Karpas-422 (cell line): Measurements from ENCODE around the gene GRM4. TPM values are rescaled to one million over a fixed set of nuclear protein-coding genes. Genes with fewer than 3 reads are reported as not detected.

Source experiments
- DNase-seq: peaks from one replicate; pipeline ENCODE4 v3.0.0-alpha.2; 2015
- H2AFZ ChIP-seq: fragments of 200-600 bp; sonication (generic); 2 replicates; pipeline ENCODE4 v1.6.1; 2014; ENCODE audit warnings: antibody characterized with exemption, low read length, mixed read lengths
- H3K27ac ChIP-seq: fragments of 200-600 bp; sonication (generic); 2 replicates; pipeline ENCODE4 v1.5.1; 2014; ENCODE audit warnings: mild to moderate bottlenecking, low read length, moderate library complexity
- H3K27me3 ChIP-seq: fragments of 200-600 bp; sonication (generic); 2 replicates; pipeline ENCODE4 v1.6.1; 2014; ENCODE audit warnings: low read length, mixed read lengths
- H3K36me3 ChIP-seq: fragments of 200-600 bp; sonication (generic); 2 replicates; pipeline ENCODE4 v1.6.1; 2014; ENCODE audit warnings: low read length, mixed read lengths; ENCODE audit not compliant: insufficient read depth
- H3K4me1 ChIP-seq: fragments of 200-600 bp; sonication (generic); 2 replicates; pipeline ENCODE4 v1.6.1; 2014; ENCODE audit warnings: mild to moderate bottlenecking, low read length, mixed read lengths
- H3K4me2 ChIP-seq: fragments of 200-600 bp; sonication (generic); 2 replicates; pipeline ENCODE4 v1.6.1; 2014; ENCODE audit warnings: low read length, low read depth, mild to moderate bottlenecking; ENCODE audit not compliant: poor library complexity, severe bottlenecking
- H3K4me3 ChIP-seq: fragments of 200-600 bp; sonication (generic); 2 replicates; pipeline ENCODE4 v1.5.1; 2014; ENCODE audit warnings: mild to moderate bottlenecking, antibody characterized with exemption, low read length, mixed read lengths
- H3K79me2 ChIP-seq: fragments of 200-600 bp; sonication (generic); 2 replicates; pipeline ENCODE4 v1.6.1; 2014; ENCODE audit warnings: mild to moderate bottlenecking, low read length, mixed read lengths
- H3K9ac ChIP-seq: fragments of 200-600 bp; sonication (generic); 2 replicates; pipeline ENCODE4 v1.6.0; 2014; ENCODE audit warnings: low read length
- H3K9me2 ChIP-seq: fragments of 200-600 bp; sonication (generic), shearing (Covaris generic); replicated peaks from 2 replicates; pipeline ENCODE4 v1.6.0; 2014; ENCODE audit warnings: mild to moderate bottlenecking, low read length, moderate library complexity; ENCODE audit not compliant: insufficient read depth
- H3K9me3 ChIP-seq: fragments of 300-700, 200-600 bp; sonication (generic); 2 replicates; pipeline ENCODE4 v1.6.1; 2014; ENCODE audit warnings: low read length, mixed read lengths
- H4K20me1 ChIP-seq: fragments of 200-600 bp; sonication (generic); 2 replicates; pipeline ENCODE4 v1.6.1; 2014; ENCODE audit warnings: mild to moderate bottlenecking, antibody characterized with exemption, low read length, low read depth; ENCODE audit not compliant: insufficient read depth
- total RNA-seq: library from RNA; depleted of rRNA; stranded (reverse); fragments of >200 nt; shearing (Covaris generic); gene quantifications from 2 replicates; pipeline ENCODE4 v1.2.3, GENCODE V29; 2014; ENCODE audit warnings: low replicate concordance

GRM4 gene
- total RNA-seq, 1 experiment from 2014 or later, result not detected

DNA sequence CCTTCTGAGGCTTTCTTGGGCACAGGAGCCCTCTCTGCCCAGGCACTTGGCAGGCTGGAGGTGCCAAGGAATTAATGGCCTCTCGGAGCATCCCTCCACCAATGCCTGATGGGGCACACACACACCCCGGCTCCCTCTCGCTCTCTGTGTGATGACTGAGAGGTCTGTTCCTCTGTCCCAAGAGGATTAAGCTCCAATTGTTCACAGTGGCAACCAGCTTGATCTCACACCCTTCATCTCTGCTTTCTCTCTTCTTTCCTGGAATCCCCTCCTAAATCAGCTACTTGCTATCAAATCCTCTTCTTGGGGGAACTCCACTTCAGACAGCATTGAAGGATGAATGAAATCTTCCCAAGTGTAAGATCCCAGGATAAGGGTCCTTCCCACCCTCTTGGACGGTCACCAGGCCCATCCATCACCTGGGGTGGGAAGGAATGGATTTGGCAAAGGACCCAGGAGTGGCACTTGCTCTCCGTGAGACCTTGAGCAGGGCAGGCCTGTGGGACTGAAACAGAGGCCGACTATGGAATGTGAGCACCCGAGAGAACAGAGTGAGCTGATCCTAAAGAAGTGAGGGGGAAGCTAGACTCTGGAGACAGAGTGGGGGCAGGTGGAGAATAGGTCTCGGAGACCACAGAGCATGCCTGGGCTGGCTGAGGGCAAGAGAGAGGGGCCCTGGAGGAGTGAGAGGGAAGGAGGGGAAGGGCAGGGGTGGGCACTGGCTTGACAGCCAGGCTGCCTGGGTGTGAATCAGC, 93.6 kb downstream of the GRM4 start:
- no peaks in the 10 kb centered on the region for H3K36me3 ChIP-seq
- H3K9me3 ChIP-seq, result no peaks in the 10 kb centered on the region
- H3K4me2 ChIP-seq, result no peak overlapping the region
- no peaks in the 10 kb centered on the region for H4K20me1 ChIP-seq
- H3K79me2 ChIP-seq, result no peaks in the 10 kb centered on the region
- no peak overlapping the region for H2AFZ ChIP-seq
- no peak overlapping the region for H3K27ac ChIP-seq
- H3K4me3 ChIP-seq, result no peak overlapping the region
- DNase-seq, result no peak
- H3K9ac ChIP-seq, result no peak overlapping the region
- no peaks in the 10 kb centered on the region for H3K9me2 ChIP-seq
- H3K4me1 ChIP-seq, result no peaks in the 10 kb centered on the region
- no peaks in the 10 kb centered on the region for H3K27me3 ChIP-seq

DNA sequence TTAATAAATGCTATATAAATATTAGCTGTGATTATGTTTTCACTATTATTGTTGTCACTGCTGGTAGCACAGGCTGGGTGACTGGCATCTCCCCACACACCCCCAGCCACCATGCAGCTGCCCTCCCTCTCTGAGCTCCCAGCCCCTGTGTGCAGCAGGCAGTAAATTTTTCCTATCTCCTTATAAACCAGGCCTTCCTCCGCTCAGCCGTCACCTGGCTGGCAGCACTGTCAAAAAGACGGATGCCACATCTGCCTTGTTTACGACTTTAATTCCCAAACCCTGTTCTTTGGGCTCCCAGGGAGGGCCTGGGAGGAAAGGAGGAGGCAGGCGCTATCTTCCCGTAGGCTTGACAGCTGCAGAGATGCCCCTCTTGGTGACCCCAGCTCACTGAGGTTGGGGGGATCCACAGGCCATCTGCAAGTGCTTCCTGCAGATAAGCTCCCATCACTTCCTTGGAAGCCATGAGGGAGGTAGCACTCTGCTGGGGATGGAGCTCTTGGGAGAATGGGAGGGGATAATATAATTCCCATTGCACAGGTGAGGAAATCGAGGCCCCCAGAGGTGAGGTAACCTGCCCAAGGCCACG, 94.5 kb downstream of the GRM4 start:
- H2AFZ ChIP-seq, result no peak overlapping the region
- H3K4me1 ChIP-seq, result no peaks in the 10 kb centered on the region
- no peak overlapping the region for H3K9ac ChIP-seq
- H3K27me3 ChIP-seq, result no peaks in the 10 kb centered on the region
- no peak overlapping the region for H3K27ac ChIP-seq
- no peaks in the 10 kb centered on the region for H3K79me2 ChIP-seq
- H4K20me1 ChIP-seq, result no peaks in the 10 kb centered on the region
- no peaks in the 10 kb centered on the region for H3K9me3 ChIP-seq
- no peaks in the 10 kb centered on the region for H3K9me2 ChIP-seq
- no peak for DNase-seq
- H3K36me3 ChIP-seq, result no peaks in the 10 kb centered on the region
- H3K4me3 ChIP-seq, result no peak overlapping the region
- H3K4me2 ChIP-seq, result no peak overlapping the region

DNA sequence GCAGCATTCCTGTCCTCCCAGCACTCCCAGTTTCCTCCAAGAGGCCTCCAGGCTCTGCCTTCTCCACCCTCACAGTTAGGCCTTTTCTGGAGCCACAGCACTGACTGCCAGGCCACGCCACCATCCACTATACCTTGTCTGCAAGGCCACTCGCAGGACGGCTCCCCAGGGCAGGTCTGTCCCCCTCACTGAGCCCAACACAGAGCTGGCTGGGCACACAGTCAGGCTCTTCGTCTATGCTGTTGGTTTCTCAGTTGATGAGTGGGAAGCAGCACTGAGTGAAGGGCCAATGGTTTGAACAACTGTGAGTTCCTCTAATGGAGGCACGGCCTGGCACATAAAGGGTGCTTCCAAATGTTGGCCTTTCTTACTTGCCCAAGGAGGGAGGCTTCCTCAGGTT, 95.2 kb downstream of the GRM4 start:
- Histone ChIP-seq H3K9ac (no peak overlapping the region), H3K9me3 (no peaks in the 10 kb centered on the region), H3K4me2 (no peak overlapping the region), H3K36me3 (no peaks in the 10 kb centered on the region), H3K79me2 (no peaks in the 10 kb centered on the region), H3K9me2 (no peaks in the 10 kb centered on the region), H3K27me3 (no peaks in the 10 kb centered on the region), H3K27ac (no peak overlapping the region), H3K4me3 (no peak overlapping the region), H4K20me1 (no peaks in the 10 kb centered on the region), H3K4me1 (no peaks in the 10 kb centered on the region), H2AFZ (no peak overlapping the region)
- DNase-seq, result no peak

DNA sequence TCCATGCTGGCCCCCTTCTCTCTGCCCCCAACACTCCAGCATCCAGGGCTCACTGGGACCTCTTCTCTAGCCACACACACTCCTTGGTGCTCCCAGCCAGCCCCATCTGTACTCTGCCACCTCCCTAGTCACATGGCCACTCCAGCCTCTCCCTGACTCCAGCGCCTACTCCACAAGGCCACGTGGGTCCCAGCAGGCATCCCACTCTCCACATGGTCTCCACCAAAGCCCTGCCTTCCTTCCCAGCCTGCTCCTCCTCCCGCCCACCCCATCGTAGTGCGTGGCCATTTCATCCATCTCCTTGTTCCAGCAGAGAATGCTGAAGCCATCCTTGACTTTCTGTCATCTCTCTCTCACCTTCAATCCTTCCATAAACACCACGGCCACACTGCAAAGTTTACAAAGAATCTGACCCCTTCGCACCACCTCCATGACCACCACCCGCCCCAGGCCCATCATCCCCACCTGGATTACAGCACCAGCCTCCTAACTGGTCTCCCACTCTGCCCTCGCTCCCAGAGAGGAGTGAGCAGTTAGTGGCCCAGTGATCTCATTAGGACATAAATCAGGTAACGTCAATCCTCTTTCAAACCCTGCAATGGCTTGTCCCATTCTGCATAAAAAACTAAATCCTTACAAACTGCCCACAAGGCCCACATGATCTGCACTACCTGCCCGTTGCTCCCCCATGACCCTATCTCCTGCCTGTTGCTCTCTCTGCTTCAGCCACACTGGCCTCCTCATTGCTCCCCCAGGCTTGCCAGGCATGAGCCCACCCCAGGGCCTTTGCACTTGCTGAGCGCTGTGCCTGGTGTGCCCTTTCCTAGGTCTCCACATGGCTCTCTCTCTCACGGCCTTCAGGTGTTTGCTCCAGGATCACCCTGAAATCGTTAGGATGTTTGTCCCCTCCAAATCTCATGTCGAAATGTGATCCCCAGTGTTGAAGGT, 96.2 kb downstream of the GRM4 start:
- H4K20me1 ChIP-seq, result no peaks in the 10 kb centered on the region
- no peak overlapping the region for H3K9ac ChIP-seq
- DNase-seq, result no peak
- no peaks in the 10 kb centered on the region for H3K4me1 ChIP-seq
- H3K27me3 ChIP-seq, result no peaks in the 10 kb centered on the region
- no peaks in the 10 kb centered on the region for H3K79me2 ChIP-seq
- no peak overlapping the region for H3K4me2 ChIP-seq
- no peak overlapping the region for H2AFZ ChIP-seq
- H3K27ac ChIP-seq, result no peak overlapping the region
- H3K36me3 ChIP-seq, result no peaks in the 10 kb centered on the region
- H3K4me3 ChIP-seq, result no peak overlapping the region
- H3K9me2 ChIP-seq, result no peaks in the 10 kb centered on the region
- H3K9me3 ChIP-seq, result no peaks in the 10 kb centered on the region

DNA sequence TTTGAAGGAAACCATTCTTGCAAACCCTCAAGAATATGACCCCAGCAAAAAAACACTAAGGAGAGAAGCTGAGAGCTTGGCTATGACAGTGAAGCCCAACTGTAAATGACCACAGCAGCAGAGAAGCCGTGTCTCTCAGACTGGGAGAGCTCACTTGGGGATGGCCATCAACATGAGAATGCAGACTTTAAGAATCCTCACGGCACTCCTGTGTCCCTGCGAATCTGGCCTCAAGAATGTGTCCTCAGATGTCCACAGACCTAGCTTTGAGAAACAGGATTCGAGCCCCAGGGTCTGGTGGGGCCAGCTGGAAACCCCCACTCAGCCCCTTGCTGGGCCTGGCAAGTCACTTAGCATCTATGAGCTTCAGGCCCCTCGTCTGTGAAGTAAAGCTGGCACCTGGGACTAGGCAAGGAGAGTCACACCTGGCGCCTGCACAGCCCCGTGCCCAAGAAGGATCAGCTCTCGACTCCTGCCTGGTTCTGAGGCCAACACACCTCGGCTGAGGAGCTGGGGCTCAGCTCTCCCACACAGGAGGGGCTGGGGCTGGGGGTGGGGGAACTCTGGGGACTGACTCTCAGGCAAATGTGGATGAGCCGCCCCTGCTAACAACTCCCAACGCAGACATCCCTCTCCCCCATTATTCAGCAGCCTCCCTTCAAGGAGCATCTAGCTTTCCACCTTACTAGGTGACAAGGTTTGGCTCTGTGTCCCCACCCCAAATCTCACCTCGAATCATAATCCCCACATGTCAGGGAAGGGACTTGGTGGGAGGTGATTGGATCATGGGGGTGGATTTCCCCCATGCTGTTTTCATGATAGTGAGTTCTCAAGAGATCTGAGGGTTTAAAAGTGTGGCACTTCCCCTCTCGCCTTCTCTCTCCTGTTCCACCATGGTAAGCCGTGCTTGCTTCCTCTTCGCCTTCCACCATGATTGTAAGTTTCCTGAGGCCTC, 97.7 kb downstream of the GRM4 start:
- no peak overlapping the region for H3K4me2 ChIP-seq
- H4K20me1 ChIP-seq, result no peaks in the 10 kb centered on the region
- H3K27ac ChIP-seq, result no peak overlapping the region
- H3K9ac ChIP-seq, result no peak overlapping the region
- no peaks in the 10 kb centered on the region for H3K27me3 ChIP-seq
- H3K4me1 ChIP-seq, result no peaks in the 10 kb centered on the region
- no peak overlapping the region for H2AFZ ChIP-seq
- no peaks in the 10 kb centered on the region for H3K36me3 ChIP-seq
- DNase-seq, result no peak
- no peaks in the 10 kb centered on the region for H3K79me2 ChIP-seq
- no peak overlapping the region for H3K4me3 ChIP-seq
- H3K9me3 ChIP-seq, result no peaks in the 10 kb centered on the region
- H3K9me2 ChIP-seq, result no peaks in the 10 kb centered on the region

DNA sequence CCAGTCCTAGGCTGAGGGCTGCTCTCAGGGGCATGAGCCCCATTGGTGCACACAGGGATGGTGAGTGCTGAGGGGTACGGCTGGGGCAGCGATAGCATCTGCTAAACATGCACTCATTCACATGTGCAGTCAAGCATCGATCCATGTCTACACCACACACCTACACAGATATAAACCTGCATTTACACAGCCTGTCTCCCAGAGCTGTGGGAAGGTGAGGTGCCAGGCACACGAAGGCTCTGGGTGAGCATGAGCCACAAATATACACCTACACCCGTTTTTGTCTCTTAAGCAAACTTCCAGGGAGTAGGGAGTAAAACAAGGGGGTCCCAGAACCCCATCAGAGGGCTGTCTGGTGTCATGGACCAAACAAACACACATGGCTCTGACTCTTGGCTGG, 99.3 kb downstream of the GRM4 start:
- Histone ChIP-seq H3K9me2 (no peaks in the 10 kb centered on the region), H3K27ac (no peak overlapping the region)

DNA sequence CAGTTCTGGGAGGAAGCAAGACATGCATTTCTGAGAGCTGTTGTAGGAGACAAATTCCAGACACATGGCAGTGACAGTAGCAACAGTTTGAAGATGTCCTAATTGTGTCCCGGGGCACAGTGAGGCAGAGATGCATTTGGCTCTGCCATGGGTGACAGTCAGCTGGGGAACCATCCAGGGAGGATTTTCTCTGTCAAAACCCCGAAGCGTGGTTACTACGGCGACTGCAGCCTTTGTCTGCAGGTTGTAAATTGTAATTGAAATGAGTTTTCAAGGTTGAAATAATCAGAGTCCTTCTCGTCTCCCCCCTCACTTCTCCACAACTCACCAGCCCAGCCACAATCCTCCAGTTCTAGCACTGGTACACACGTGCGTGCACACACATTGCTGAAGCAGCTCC, 100.1 kb downstream of the GRM4 start:
- H3K36me3 ChIP-seq, result no peaks in the 10 kb centered on the region
- H3K79me2 ChIP-seq, result no peaks in the 10 kb centered on the region
- no peak overlapping the region for H2AFZ ChIP-seq
- no peak overlapping the region for H3K4me2 ChIP-seq
- no peaks in the 10 kb centered on the region for H3K9me2 ChIP-seq
- no peak overlapping the region for H3K27ac ChIP-seq
- no peak overlapping the region for H3K4me3 ChIP-seq
- no peaks in the 10 kb centered on the region for H3K27me3 ChIP-seq
- no peaks in the 10 kb centered on the region for H3K9me3 ChIP-seq
- H3K9ac ChIP-seq, result no peak overlapping the region
- no peaks in the 10 kb centered on the region for H4K20me1 ChIP-seq
- peaks cover 4% of the 10 kb centered on the region for H3K4me1 ChIP-seq
- DNase-seq, result no peak

More for the DNA sequence above, 99.3 kb downstream of the GRM4 start:
- Histone ChIP-seq H2AFZ (no peak overlapping the region), H3K36me3 (no peaks in the 10 kb centered on the region), H4K20me1 (no peaks in the 10 kb centered on the region), H3K4me2 (no peak overlapping the region), H3K79me2 (no peaks in the 10 kb centered on the region), H3K9ac (no peak overlapping the region), H3K4me1 (peaks cover 4% of the 10 kb centered on the region), H3K9me3 (no peaks in the 10 kb centered on the region), H3K4me3 (no peak overlapping the region), H3K27me3 (no peaks in the 10 kb centered on the region)
- no peak for DNase-seq
